IPS-NIHi7 (cell line): ENCODE results near the gene DR1.

Experiments
- DNase-seq: peaks from one replicate; pipeline ENCODE4 v3.0.0; 2012; ENCODE audit warnings: mixed read lengths; ENCODE audit errors: extremely low spot score

Gene DR1

GRCh38 chr1:93345633-93346420 lies at the start of gene DR1:
Gene DR1, plus strand, starts transcription at chr1:93345907. Its CDS starts 739 bp downstream, at chr1:93346646.
- peak; percentile 98 for DNase-seq

DNA sequence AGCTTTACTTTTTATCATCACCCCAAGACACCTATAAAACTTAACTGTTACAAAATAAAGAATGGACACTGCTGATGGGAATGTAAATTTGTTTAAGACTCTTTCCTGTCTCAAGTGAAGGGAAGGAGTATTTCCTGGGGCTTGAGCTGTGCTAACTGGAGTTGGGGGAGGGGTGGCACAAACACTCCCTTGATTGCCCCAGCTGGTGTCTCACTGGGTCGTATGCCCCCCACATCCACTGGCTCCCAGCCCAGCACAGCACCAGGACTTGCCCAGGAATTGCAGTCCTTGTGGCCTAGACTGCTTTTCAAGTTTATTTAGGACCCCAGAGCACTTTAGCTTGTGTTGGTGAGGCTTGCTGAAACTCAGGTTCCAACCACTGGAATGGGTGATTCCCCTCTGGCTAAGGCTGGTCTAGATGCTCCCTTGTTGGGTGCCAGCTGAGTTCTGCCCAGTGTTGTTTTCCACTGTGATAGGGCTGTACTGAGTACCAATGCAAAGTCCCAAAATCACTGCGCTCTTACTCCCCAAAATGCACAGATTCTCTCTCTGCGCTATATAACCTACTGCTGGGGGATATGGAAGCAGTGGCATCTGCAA lies 49.1 kb upstream of the DR1 start:
- DNase-seq: peak; percentile 32

DNA sequence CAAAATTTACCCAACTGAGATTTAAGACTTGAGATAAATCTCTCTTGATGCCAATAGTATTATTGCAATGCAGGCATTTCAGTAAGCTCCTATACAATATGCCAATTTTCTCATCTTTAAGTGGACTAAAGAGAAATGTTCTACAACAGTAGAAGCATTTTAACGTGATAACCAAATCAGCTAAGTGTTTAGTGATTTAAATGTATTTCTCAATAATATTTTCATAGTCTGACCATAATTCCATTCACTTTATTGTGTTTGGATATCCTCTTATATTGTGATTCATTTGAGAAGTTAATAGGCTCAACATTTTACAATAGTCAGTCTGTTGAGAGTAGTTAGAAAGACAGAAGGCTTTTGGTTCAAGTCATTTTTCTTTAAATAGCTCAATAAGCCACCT lies 44.6 kb upstream of the DR1 start:
- DNase-seq: no peak

GRCh38 chr1:93302078-93302477 lies 43.6 kb upstream of the DR1 start:
- no peak for DNase-seq

DNA sequence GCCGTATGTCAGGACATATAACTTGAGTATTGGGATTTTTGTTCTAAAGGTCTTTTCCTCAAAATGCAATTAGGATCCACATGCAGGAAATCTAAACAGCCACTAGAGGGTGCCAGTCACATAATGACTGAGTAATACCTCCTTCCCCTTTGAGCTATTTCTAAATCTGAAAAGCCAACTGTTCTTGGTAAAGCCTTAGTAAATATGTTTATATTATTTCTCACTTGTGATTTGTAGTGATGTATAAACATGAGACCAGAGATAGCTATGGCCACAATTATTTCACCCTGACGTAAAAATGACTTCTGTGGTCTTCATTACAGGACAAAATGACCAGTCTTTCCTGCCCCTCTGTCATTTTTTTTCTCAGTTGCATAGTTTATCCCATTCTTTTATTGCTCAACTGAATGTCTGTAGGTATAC lies 41.0 kb upstream of the DR1 start:
- DNase-seq: peak; percentile 61

GRCh38 chr1:93306920-93307319 lies 38.8 kb upstream of the DR1 start:
- DNase-seq: no peak

DNA sequence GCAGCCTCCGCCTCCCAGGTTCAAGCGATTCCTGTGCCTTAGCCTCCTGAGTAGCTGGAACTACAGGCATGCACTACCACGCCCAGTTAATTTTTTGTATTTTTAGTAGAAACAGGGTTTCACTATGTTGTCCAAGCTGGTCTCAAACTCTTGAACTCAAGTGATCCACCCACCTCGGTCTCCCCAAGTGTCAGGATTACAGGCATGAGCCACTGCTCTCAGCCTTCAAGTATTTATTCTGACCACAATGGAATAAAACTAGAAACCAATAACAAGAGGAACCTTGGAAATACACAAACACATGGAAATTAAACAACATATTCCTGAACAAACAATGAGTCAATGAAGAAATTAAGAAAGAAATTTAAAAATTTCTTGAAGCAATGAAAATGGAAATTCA lies 32.7 kb upstream of the DR1 start:
- DNase-seq: no peak

DNA sequence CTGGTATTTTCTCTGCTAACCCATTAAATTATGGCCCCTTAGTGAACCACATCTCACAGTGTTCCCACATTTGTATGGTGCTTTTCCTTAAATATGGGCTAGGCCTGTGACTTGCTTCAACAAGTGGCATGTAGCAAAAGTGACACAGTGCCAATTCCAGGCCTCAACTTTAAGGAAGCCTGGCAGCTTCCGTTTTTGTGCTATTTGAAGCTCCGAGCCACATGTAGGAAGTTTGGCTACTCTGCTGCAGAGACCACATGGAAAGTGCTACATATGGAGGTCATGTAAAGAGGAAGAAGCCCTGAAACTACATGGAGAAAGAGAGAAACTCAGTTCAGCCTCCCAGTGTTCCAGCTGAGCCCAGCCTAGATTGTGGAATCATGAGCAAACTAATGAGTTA lies 28.5 kb upstream of the DR1 start:
- no peak for DNase-seq

DNA sequence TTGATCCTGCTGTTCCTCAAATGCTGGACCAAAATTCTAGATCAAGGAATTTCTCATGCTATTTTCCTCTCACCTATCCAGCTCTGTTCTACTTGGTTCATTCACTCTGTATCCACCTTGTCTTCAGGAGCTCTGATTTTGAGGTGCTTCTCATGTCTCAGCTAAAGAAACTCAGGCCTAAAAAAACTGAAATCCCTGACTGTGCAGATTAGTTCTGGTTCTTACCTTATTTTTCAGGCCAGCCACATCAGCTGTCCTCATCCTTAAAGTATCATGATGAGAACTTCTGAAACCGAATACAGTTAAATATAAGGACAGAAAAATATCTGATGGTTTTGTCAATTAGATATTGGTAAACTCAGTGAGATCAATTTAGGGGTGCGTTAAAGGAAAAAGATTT lies 27.8 kb upstream of the DR1 start:
- no peak for DNase-seq

GRCh38 chr1:93321720-93322119 lies 24.0 kb upstream of the DR1 start:
- DNase-seq: no peak

GRCh38 chr1:93322349-93322748 lies 23.4 kb upstream of the DR1 start:
- no peak for DNase-seq

DNA sequence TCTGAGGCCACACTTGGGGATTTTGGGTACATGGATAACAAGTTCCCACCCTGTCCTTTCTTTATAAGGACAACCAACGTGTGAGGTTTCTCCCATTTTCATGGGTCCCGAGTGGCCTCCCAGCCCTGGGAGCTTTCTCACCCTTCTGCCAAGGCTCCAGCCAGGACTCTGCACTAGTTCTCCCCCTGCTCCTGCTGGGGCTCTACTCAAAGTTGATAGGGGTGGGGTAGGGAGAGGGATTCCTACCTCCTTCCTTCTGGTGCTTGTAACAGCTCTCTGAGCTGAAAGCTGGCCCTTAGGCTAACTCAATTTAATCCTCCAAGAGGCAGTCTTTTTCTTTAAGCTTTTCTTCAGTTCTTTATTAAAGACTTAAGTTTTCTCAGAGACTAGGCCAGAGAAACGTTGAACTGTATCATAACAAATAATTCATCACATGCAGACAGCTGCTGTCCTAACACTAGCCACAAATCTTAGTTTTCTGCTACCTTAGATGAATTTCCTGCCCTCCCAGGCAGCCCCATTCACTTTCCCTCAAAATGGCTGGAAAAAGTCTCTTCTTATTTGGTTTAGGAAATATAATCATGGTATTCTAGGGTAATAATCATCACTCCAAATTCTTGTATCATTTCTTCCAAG lies 22.4 kb upstream of the DR1 start:
- DNase-seq: no peak

DNA sequence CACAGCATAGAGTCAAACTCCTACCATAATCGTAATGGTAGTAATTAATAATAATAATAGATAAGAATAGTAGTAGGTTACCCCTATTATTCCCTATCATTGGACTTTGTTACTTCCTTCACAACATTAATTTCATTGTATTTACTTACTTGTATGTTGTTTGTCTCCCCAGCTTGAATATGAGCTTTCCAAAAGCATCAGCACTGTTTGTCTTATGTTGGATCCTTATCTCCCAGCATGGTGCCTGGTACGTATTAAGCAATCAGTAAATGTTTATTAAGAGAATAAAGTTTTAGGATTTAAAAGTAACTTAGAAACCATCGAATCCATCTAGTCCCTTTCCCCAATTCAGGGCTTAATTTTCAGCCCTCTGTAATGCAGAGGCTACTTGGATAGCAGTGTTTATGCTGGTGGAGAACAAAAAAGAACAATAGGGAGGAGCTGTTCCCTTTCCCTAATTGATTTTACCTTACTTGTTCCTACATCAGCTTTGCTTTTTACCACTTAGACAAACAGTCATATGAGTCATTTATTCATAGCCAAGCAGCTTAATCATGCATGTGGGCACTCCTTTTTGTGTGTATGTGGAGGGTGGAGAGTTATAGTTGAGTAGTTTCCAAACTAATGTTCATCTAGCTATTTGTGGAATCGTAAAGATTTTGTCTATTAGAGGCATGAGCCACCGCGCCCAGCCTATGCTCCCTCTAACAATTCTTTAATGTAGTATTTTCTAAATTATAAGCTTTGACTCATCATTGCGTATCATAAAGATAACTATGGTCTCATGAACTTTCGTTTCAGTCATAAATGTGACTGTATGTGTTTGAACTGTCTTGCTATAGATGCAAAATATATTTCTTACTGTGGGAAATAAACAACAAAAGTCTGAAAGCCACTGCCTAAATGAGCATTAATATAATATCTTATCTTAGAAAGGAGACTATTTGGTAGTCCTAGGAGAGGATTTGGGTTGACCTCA lies 20.9 kb upstream of the DR1 start:
- DNase-seq: no peak

DNA sequence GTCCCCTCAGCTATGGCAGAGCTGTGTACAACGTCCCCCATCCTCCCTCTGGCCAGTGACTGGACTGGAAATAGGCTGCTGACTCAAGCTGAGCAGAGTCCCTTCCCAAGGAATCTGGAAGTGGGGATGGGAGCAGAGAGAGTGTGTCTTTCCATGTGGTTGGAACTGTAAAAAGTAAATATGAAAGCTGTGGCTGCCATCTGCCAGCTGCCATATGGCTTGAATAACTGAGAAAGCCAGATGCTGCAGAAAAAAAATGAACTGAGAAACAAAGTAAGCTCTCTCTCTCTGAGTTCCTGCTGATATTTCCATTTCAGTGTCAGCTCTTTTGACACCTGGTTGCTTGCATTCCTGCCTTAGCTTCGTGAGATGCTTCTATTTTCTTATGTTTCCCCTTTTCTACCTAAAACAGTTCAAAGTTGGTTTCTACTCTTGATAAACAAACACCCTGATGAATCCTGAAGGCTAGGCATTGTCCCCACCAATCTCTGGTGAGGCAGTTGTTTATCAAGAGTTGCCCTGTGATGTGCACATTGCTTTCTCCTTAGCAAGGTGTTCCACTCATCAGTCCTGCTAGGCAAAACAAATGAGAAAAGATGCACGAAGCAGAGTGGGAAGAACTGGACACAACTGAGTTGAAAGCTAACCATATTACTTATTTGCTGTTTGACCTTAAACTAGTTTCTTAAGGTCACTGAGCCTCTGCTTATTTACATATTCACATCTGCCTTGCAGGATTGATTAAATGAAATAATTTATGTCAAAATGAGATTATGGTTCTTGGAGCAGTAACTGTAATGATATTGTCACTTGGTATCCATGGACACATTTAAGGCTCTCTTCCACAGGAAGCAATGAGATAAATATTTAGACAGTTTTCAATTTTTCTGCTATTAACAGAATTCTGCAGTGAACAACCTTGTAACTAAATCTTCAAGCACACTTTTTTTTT lies 16.6 kb upstream of the DR1 start:
- no peak for DNase-seq

GRCh38 chr1:93330196-93330595 lies 15.5 kb upstream of the DR1 start:
- DNase-seq: no peak

GRCh38 chr1:93330617-93331016 lies 15.1 kb upstream of the DR1 start:
- DNase-seq: no peak

GRCh38 chr1:93331412-93331811 lies 14.3 kb upstream of the DR1 start:
- DNase-seq: no peak

DNA sequence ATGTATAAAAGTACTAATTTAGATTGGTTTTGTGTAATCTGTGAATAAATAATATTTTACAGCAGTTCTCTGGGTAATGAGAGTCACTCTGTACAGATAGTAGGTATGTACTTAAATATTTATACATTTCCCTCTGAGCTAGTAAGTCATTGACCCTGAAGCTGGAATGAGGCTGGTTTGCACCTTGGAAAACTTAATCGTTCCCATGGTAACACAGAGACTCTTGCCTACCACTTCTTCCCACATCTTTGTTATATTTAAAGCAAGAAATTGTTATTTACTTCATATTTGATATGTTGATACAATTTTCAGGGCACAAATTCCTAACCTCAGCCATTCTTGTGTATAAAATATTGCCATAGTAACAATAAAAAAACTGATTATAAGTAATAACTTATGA lies 13.3 kb upstream of the DR1 start:
- DNase-seq: no peak

- no peak for DNase-seq
Observed at GRCh38 chr1:93338387-93339146, 7.1 kb upstream of the DR1 start.

GRCh38 chr1:93339171-93339697 lies 6.5 kb upstream of the DR1 start:
- no peak for DNase-seq
